Keratinocyte (primary cell): ENCODE data around the gene HOXA11.

Experiments
- EZH2 ChIP-seq: IDR thresholded peaks from one replicate; pipeline ENCODE4 v1.6.1; 2012; ENCODE audit warnings: inconsistent platforms, mild to moderate bottlenecking, low read length, moderate library complexity
- TF ChIP-seq, protein P1 (sequence below), 3 experiments: IDR thresholded peaks in 1 of 3; conservative IDR thresholded peaks in 1 of 3; optimal IDR thresholded peaks in 1 of 3; 2 replicates in 2 of 3; 3 replicates in 1 of 3; pipeline versions ENCODE3 to v1.5.1; 2011; ENCODE audit warnings: low read length in 3 of 3, mild to moderate bottlenecking in 3 of 3, moderate library complexity in 2 of 3, control low read depth in 1 of 3, inconsistent platforms in 1 of 3; ENCODE audit not compliant: insufficient read depth in 2 of 3; ENCODE audit errors: extremely low read depth in 1 of 3

DNA sequence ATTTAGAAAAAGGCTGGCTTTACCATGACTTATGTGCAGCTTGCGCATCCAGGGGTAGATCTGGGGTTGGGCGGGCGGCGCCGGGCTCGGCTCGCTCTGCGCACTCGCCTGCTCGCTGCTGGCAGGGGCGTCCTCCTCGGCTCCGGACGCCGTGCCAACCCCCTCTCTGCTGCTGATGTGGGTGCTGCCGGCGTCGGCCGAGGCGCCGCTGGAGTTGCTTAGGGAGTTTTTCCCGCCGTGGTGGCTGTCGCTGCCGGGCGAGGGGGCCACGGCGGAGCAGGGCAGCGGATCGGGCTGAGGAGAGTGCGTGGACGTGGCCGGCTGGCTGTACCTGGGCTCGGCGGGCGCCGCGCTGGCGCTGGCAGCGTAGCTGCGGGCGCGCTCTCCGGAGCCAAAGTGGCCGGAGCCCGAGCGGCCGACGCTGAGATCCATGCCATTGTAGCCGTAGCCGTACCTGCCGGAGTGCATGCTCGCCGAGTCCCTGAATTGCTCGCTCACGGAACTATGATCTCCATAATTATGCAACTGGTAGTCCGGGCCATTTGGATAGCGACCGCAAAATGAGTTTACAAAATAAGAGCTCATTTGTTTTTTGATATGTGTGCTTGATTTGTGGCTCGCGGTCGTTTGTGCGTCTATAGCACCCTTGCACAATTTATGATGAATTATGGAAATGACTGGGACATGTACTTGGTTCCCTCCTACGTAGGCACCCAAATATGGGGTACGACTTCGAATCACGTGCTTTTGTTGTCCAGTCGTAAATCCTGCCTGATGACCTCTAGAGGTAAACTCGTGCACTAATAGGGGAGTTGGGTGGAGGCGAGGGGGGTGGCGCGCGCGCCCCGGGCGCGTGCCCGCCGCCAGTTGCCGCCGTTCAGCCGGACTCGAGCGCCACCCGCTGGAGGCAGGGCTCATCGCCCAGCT is 41.7 kb downstream of the HOXA11 start, which contains the start of gene HOXA5:
- TF ChIP-seq, protein P1, sequence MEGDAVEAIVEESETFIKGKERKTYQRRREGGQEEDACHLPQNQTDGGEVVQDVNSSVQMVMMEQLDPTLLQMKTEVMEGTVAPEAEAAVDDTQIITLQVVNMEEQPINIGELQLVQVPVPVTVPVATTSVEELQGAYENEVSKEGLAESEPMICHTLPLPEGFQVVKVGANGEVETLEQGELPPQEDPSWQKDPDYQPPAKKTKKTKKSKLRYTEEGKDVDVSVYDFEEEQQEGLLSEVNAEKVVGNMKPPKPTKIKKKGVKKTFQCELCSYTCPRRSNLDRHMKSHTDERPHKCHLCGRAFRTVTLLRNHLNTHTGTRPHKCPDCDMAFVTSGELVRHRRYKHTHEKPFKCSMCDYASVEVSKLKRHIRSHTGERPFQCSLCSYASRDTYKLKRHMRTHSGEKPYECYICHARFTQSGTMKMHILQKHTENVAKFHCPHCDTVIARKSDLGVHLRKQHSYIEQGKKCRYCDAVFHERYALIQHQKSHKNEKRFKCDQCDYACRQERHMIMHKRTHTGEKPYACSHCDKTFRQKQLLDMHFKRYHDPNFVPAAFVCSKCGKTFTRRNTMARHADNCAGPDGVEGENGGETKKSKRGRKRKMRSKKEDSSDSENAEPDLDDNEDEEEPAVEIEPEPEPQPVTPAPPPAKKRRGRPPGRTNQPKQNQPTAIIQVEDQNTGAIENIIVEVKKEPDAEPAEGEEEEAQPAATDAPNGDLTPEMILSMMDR (optimal IDR thresholded peaks at IDR 0.05 in 1 of 3, IDR thresholded peaks at IDR 0.05 in 1 of 3, conservative IDR thresholded peaks at IDR 0.05 in 1 of 3; ENCODE audit: extremely low read depth in 1 of 3, insufficient read depth in 2 of 3, low read length in 3 of 3): peak in 2 of 3 experiments; percentile 73 to 78
- TF ChIP-seq EZH2: no peak
